Naive thymus-derived CD4-positive, alpha-beta T cell (primary cell): ENCODE data around the gene RHBDD2. TPM values are rescaled to one million over a fixed set of nuclear protein-coding genes. Genes with fewer than 3 reads are reported as not detected.
A peak's percentile ranks its signal among the peaks of the same experiment; 100 is the strongest.
"Not testable (repeated sequence)": the region's sequence is repeated elsewhere in the genome, so short reads cannot be mapped to it uniquely, and the experiment has no call there.

Experiments
- ATAC-seq: fragments of 150-1000 bp; cut with Tn5 transposase; 2 replicates; pipeline ENCODE4 v1.10.0; 2021; ENCODE audit warnings: mild to moderate bottlenecking, moderate library complexity
- CTCF ChIA-PET: fragments of 350-600 bp; sonication (Branson Sonifier 250); formaldehyde crosslinking; loops from one replicate; lab custom pipeline; 2021; ENCODE audit warnings: antibody characterized with exemption; lab: Charles Lee
- POLR2A ChIA-PET: fragments of 350-600 bp; sonication (Branson Sonifier 250); formaldehyde crosslinking; loops from one replicate; lab custom pipeline; 2021; ENCODE audit warnings: antibody characterized with exemption, inconsistent platforms; lab: Charles Lee
- DNase-seq, 9 donors: peaks; one replicate each; pipeline versions ENCODE4 v3.0.0 to v3.0.0-alpha.2; 2020 to 2022; ENCODE audit warnings: mixed read lengths in 1 of 9
- H3K27ac ChIP-seq: one replicate; pipeline ENCODE4 v1.7.0; 2013; ENCODE audit warnings: mild to moderate bottlenecking, low read depth, low read length, moderate library complexity
- H3K27me3 ChIP-seq, 2 donors: one replicate each; pipeline ENCODE4 v1.7.0; 2013; ENCODE audit warnings: low read length in 2 of 2, mild to moderate bottlenecking in 2 of 2, moderate library complexity in 2 of 2; ENCODE audit not compliant: control insufficient read depth in 2 of 2, insufficient read depth in 2 of 2
- H3K36me3 ChIP-seq, 3 experiments: 1 replicate in 2 of 3; 2 replicates in 1 of 3; pipeline ENCODE4 v1.7.0; 2013; ENCODE audit warnings: low read length in 3 of 3, mild to moderate bottlenecking in 3 of 3, moderate library complexity in 1 of 3; ENCODE audit not compliant: insufficient read depth in 3 of 3, control insufficient read depth in 2 of 3
- H3K4me1 ChIP-seq, 2 donors: one replicate each; pipeline ENCODE4 v1.7.0; 2013; ENCODE audit warnings: low read length in 2 of 2, mild to moderate bottlenecking in 2 of 2, moderate library complexity in 1 of 2; ENCODE audit not compliant: control insufficient read depth in 2 of 2, insufficient read depth in 2 of 2
- H3K4me3 ChIP-seq: 2 replicates; pipeline ENCODE4 v1.7.0; 2013; ENCODE audit warnings: mild to moderate bottlenecking, low read length
- H3K9me3 ChIP-seq, 3 experiments: 1 replicate in 2 of 3; 2 replicates in 1 of 3; pipeline ENCODE4 v1.7.0; 2013; ENCODE audit warnings: low read length in 3 of 3; ENCODE audit not compliant: control insufficient read depth in 2 of 3
- H3K27ac Mint-ChIP-seq, 9 donors: one replicate each; pipeline ENCODE4 v1.8.0; 2020 to 2022; ENCODE audit warnings: mixed read lengths in 9 of 9, mild to moderate bottlenecking in 8 of 9, moderate library complexity in 5 of 9, inconsistent platforms in 2 of 9
- H3K27me3 Mint-ChIP-seq, 5 donors: one replicate each; pipeline ENCODE4 v1.8.0; 2021 to 2022; ENCODE audit warnings: mixed read lengths in 5 of 5, mild to moderate bottlenecking in 1 of 5
- H3K36me3 Mint-ChIP-seq, 5 donors: one replicate each; pipeline ENCODE4 v1.8.0; 2020 to 2022; ENCODE audit warnings: mixed read lengths in 5 of 5, mild to moderate bottlenecking in 3 of 5, inconsistent platforms in 1 of 5
- H3K4me1 Mint-ChIP-seq, 7 donors: one replicate each; pipeline ENCODE4 v1.8.0; 2020 to 2022; ENCODE audit warnings: mixed read lengths in 7 of 7, mild to moderate bottlenecking in 3 of 7, inconsistent platforms in 1 of 7
- H3K4me3 Mint-ChIP-seq, 10 donors: one replicate each; pipeline ENCODE4 v1.8.0; 2020 to 2022; ENCODE audit warnings: mild to moderate bottlenecking in 10 of 10, mixed read lengths in 10 of 10, moderate library complexity in 6 of 10, inconsistent platforms in 2 of 10
- H3K9me3 Mint-ChIP-seq, 11 donors: one replicate each; pipeline ENCODE4 v1.8.0; 2020 to 2022; ENCODE audit warnings: mixed read lengths in 11 of 11, mild to moderate bottlenecking in 4 of 11, inconsistent platforms in 1 of 11, moderate library complexity in 1 of 11
- intact Hi-C, 2 donors: fragments of 100-400 bp; cut with micrococcal nuclease; formaldehyde crosslinking; loops; one replicate each; pipeline ENCODE4 v1.15.1; 2023
- polyA plus RNA-seq, 2 donors: library from polyadenylated mRNA; unstranded; fragments of 300-500 nt; fragmentation: Illumina TruSeq; gene quantifications; one replicate each; pipeline ENCODE4 v1.2.3, GENCODE V29; 2021
- total RNA-seq, 6 experiments: library from RNA in 5 of 6; stranded (reverse) in 5 of 6; gene quantifications; 1 replicate in 5 of 6; 2 replicates in 1 of 6; pipeline ENCODE4 v1.2.3 and lab custom pipeline; 2021 to 2026

The RHBDD2 gene
- total and polyA plus RNA-seq, 7 experiments from 2014 or later, result 36.2 to 124 (median 73.6) TPM

DNA sequence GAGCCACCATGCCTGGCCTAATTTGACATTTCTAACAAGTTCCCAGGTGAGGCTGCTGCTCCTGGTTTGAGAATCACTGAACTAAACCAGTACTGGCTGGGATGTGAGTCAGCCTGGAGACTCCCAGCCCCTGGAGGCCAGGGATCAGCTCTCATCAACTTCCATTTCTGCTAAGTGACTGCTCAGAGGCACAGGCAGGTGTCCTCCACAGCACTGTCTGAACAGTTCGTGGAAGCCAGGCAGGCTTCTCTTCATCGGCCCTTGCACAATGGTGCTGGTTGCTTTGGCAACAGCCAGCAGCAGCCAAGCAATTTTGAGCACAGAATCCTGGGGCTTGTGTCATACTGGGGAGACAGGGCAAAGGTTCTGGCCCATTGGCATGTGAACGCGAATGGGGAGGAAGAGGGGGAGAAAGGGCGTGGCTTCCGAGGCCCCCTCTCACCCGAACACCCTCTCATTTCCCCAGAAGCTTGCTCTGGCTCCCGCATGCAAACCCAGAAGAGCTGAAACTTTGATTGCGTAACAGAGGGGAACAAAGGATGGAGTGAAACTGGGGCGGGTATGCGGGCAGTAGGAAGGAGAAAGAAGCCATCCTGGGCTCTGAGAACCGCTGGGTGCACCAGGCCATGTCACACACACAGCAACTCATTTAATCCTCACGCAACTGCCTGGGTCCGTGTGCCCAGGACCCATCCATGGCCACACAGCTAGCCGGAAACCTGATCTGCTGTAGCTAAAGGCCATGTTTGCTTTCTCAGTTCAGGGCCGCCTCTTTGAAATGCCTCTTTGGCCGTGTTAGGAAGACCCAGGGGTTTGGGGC is 27.2 kb downstream of the RHBDD2 start:
- POLR2A ChIA-PET, result no interaction called here
- intact Hi-C loops, result no loop called here
- CTCF ChIA-PET, result no interaction called here

DNA sequence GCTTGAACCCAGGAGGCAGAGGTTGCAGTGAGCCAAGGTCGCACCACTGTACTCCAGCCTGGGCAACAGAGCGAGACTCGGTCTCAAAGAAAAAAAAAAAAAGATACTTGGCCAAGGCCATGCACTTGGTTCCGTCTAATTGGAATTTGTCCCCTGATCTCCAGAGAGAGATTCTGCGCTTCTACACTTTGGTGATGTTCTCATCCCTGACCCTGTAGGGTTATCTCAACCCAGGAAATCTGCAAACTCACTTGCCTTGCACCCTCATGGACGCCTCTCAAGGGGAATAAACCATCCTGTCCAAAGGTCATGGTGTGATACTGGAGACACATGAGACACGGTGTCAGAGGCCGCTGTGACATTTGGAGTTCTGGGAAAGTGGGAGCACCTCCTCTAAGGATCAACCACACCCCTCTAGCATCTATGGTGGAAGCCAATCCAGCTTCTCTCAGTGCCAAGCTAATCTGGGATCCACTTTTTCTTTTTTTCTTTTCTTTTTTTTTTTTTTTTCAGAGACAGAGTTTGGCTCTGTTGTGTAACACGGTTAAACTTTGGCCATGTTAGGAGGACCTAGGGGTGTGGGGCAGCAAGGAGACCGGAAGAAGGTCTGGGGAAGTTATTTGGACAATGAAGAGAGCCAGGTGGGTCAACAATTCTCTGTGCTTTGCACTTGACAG is 28.3 kb downstream of the RHBDD2 start:
- no peak overlapping the region for H3K4me3 Mint-ChIP-seq
- ChIA-PET CTCF (no interaction called here), POLR2A (no interaction called here)
- peaks cover 0 to 9% (median 0%) of the 10 kb centered on the region in 5 donors for H3K27me3 Mint-ChIP-seq
- DNase-seq, result no peak
- Histone ChIP-seq H3K36me3 (no peaks in the 10 kb centered on the region), H3K4me1 (no peaks in the 10 kb centered on the region), H3K27ac (no peak overlapping the region), H3K4me3 (no peak overlapping the region), H3K27me3 (no peaks in the 10 kb centered on the region), H3K9me3 (no peaks in the 10 kb centered on the region)
- no peaks in the 10 kb centered on the region for H3K36me3 Mint-ChIP-seq
- H3K4me1 Mint-ChIP-seq, result peaks cover 0 to 5% (median 0%) of the 10 kb centered on the region in 7 donors
- H3K9me3 Mint-ChIP-seq, result no peaks in the 10 kb centered on the region
- no peak overlapping the region for H3K27ac Mint-ChIP-seq
- no peak for ATAC-seq
- intact Hi-C loops, result no loop called here

More for the DNA sequence above, 27.2 kb downstream of the RHBDD2 start:
- Mint-ChIP-seq H3K27me3 (peaks cover 0 to 9% (median 0%) of the 10 kb centered on the region in 5 donors), H3K27ac (no peak overlapping the region), H3K4me3 (no peak overlapping the region), H3K36me3 (no peaks in the 10 kb centered on the region), H3K4me1 (peaks cover 0 to 5% (median 0%) of the 10 kb centered on the region in 7 donors), H3K9me3 (no peaks in the 10 kb centered on the region)
- ATAC-seq (peak; percentile 76), DNase-seq (no peak)
- no peaks in the 10 kb centered on the region for H3K9me3 ChIP-seq
- no peak overlapping the region for H3K4me3 ChIP-seq
- H3K27ac ChIP-seq, result no peak overlapping the region
- no peaks in the 10 kb centered on the region for H3K36me3 ChIP-seq
- H3K27me3 ChIP-seq, result no peaks in the 10 kb centered on the region
- H3K4me1 ChIP-seq, result no peaks in the 10 kb centered on the region

DNA sequence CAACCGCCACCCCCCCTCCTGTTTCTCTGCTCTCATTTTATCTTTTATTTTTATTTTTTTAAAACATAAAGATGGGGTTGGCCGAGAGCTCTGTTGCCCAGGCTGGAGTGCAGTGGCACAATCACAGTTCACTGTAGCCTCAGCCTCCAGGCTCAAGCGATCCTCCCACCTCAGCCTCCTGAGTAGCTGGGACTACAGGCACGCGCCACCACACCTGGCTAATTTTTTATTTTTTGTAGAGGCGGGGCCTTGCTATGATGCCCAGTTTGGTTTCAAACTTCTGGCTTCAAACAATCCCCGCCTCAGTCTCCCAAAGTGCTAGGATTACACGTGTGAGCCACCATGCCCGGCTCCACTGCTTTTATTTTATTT is 28.8 kb downstream of the RHBDD2 start:
- intact Hi-C loops, CTCF ChIA-PET: not testable (repeated sequence)

DNA sequence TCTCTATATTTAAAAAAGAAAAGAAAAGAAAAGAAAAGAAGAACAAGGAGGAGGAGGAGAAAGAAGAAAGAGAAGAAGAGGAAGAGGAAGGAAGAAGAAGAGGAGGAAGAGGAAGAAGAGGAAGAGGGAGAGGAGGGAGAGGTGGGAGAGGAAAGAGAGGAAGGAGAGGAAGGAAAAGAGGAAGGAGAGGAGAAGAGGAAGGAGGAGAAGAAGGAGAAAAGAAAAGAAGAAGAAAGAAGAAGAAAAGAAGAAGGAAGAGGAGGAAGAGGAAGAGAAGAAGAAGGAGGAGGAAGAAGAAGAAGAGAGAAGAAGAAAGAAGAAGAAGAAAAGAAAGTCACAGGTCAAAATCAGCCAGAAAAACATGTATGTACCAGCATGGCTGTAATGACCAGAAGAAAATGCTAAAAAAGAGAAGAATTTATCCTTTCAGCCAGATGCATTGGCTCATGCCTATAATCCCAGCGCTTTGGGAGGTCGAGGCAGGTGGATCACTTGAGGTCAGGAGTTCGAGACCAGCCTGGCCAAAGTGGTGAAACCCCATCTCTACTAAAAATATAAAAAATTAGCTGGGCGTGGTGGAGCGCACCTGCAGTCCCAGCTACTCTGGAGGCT is 30.8 kb downstream of the RHBDD2 start:
- no peak for DNase-seq
- Histone ChIP-seq H3K4me3 (no peak overlapping the region), H3K27ac (no peak overlapping the region), H3K27me3 (no peaks in the 10 kb centered on the region), H3K9me3 (no peaks in the 10 kb centered on the region), H3K4me1 (peaks cover 6 to 8% of the 10 kb centered on the region in 2 donors), H3K36me3 (peaks cover 0 to 2% (median 0%) of the 10 kb centered on the region in 3 experiments)
- no peaks in the 10 kb centered on the region for H3K9me3 Mint-ChIP-seq
- ATAC-seq, result no peak
- ChIA-PET POLR2A (interaction anchor here (0.7 kb wide), 1 partner anchor 865 kb away, joined by 3 read pairs; no protein-coding TSS in a partner anchor), CTCF (no interaction called here)
- peak overlapping the region in 2 of 9 donors; percentile 14 to 58 for H3K27ac Mint-ChIP-seq
- H3K27me3 Mint-ChIP-seq, result peaks cover 0 to 9% (median 0%) of the 10 kb centered on the region in 5 donors
- H3K4me3 Mint-ChIP-seq, result no peak overlapping the region
- no peaks in the 10 kb centered on the region for H3K36me3 Mint-ChIP-seq
- intact Hi-C loops, result loop anchor here (10.0 kb wide), 1 partner anchor 405 kb away; no protein-coding TSS in a partner anchor
- H3K4me1 Mint-ChIP-seq, result peaks cover 4 to 14% (median 9%) of the 10 kb centered on the region in 7 donors

More for the DNA sequence above, 28.8 kb downstream of the RHBDD2 start:
- H3K27ac ChIP-seq, H3K4me1 Mint-ChIP-seq, ATAC-seq, H3K4me3 ChIP-seq, H3K36me3 ChIP-seq, H3K9me3 ChIP-seq, H3K27ac Mint-ChIP-seq, H3K27me3 Mint-ChIP-seq, H3K9me3 Mint-ChIP-seq, H3K4me1 ChIP-seq, DNase-seq, H3K27me3 ChIP-seq, H3K4me3 Mint-ChIP-seq, H3K36me3 Mint-ChIP-seq: not testable (repeated sequence)
- POLR2A ChIA-PET, result interaction anchor here (1.6 kb wide), 1 partner anchor 29 kb away, joined by 4 read pairs; the partner anchor contains the start of gene RHBDD2

DNA sequence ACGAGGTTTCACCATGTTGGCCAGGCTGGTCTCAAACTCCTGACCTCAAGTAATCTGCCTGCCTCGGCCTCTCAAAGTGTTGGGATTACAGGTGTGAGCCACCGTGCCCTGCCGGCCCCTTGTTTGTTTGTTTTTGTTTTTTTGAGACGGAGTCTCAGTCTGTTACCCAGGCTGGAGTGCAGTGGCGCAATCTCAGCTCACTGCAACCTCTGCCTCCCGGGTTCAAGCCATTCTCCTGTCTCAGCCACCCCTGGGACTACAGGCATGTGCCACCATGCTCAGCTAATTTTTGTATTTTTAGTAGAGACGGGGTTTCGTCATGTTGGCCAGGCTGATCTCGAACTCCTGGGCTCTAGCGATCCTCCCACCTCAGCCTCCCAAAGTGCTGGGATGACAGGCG is 32.4 kb downstream of the RHBDD2 start:
- Histone ChIP-seq H3K36me3 (peaks cover 0 to 10% (median 0%) of the 10 kb centered on the region in 3 experiments), H3K4me1 (peaks cover 11 to 14% of the 10 kb centered on the region in 2 donors)
- H3K27me3 ChIP-seq, H3K9me3 Mint-ChIP-seq, H3K9me3 ChIP-seq, CTCF ChIA-PET, ATAC-seq, H3K27me3 Mint-ChIP-seq, DNase-seq, H3K27ac ChIP-seq, H3K4me3 Mint-ChIP-seq, H3K36me3 Mint-ChIP-seq, H3K4me3 ChIP-seq: not testable (repeated sequence)
- Mint-ChIP-seq H3K27ac (peak overlapping the region in 1 of 9 donors; percentile 18), H3K4me1 (peaks cover 4 to 21% (median 13%) of the 10 kb centered on the region in 7 donors)
- POLR2A ChIA-PET, result interaction anchor here (0.8 to 1.0 kb wide), 2 partner anchors 31 to 33 kb away, joined by 3 read pairs; no protein-coding TSS in a partner anchor
- intact Hi-C loops, result loop anchor here (10.0 kb wide), 1 partner anchor 404 kb away; no protein-coding TSS in a partner anchor

DNA sequence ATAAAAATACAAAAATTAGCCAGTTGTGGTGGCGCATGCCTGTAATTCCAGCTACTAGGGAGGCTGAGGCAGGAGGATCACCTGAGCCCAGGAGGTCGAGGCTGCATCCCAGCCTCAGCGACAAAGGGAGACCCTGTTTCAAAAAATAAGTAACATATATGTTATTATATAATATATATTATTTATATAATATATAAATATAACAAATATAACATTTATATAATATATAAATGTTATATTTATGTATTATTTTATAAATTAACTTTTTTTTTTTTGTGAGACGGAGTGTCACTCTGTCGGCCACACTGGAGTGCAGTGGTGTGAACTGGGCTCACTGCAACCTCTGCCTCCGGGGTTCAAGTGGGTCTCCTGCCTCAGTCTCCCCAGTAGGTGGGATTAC is 34.6 kb downstream of the RHBDD2 start:
- peaks cover 5 to 35% (median 21%) of the 10 kb centered on the region in 7 donors for H3K4me1 Mint-ChIP-seq
- POLR2A ChIA-PET, result interaction anchor here (1.1 to 4.9 kb wide), 7 partner anchors 11 to 254 kb away, joined by 3 to 52 read pairs (median 5); partner anchors contain the start of genes MDH2, RHBDD2 and STYXL1
- Histone ChIP-seq H3K27ac (peak overlapping the region; percentile 100), H3K27me3 (no peaks in the 10 kb centered on the region), H3K4me1 (peaks cover 12 to 19% of the 10 kb centered on the region in 2 donors), H3K9me3 (no peaks in the 10 kb centered on the region), H3K4me3 (peak overlapping the region; percentile 79), H3K36me3 (peaks cover 0 to 10% (median 0%) of the 10 kb centered on the region in 3 experiments)
- no peaks in the 10 kb centered on the region for H3K36me3 Mint-ChIP-seq
- DNase-seq (no peak), ATAC-seq (no peak)
- no peaks in the 10 kb centered on the region for H3K9me3 Mint-ChIP-seq
- peaks cover 0 to 9% (median 0%) of the 10 kb centered on the region in 5 donors for H3K27me3 Mint-ChIP-seq
- CTCF ChIA-PET, result no interaction called here
- peak overlapping the region in 7 of 9 donors; percentile 95 to 99 (median 98) for H3K27ac Mint-ChIP-seq
- intact Hi-C loops, result loop anchor here (10.0 kb wide), 1 partner anchor 401 kb away; no protein-coding TSS in a partner anchor
- peak overlapping the region in 8 of 10 donors; percentile 91 to 94 (median 92) for H3K4me3 Mint-ChIP-seq
